ENCODE measurements around the gene SYNPO. TPM values are rescaled to one million over a fixed set of nuclear protein-coding genes. Genes with fewer than 3 reads are reported as not detected.

SYNPO gene
- total and polyA plus RNA-seq, 2 experiments from 2014 or later: 7.1 to 8.4 TPM

DNA sequence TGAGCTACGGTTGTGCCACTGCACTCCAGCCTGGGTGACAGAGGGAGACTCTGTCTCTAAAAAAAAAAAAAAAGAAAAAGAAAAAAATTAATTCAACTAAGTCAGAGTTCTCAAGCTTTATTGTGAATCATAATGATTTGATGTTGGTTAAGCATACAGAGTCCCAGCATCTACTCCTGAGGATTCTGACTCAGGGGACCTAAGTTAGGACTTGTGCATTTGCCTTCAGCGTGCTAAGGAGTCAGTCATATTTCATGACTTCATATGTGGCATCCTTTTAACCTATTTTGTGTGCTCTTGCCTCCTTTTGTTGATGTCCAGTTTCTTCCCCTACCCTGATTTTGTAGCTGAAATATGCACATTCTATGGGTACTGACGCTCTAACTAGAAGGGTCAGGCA, 23.5 kb downstream of the SYNPO start:
- no peaks in the 10 kb centered on the region for H3K9me3 ChIP-seq (ENCODE audit: low read depth)
- no peak overlapping the region for H2AFZ ChIP-seq
- peaks cover 11% of the 10 kb centered on the region for H3K4me1 ChIP-seq (ENCODE audit: insufficient read depth)
- no peak overlapping the region for H3K4me3 ChIP-seq
- TF ChIP-seq EZH2 (IDR thresholded peaks at IDR 0.05; ENCODE audit: borderline replicate concordance) (no peak), EZH2phosphoT487 (IDR thresholded peaks at IDR 0.05; ENCODE audit: low read depth, severe bottlenecking, unreplicated experiment) (no peak)
- TF ChIP-seq, protein P1, sequence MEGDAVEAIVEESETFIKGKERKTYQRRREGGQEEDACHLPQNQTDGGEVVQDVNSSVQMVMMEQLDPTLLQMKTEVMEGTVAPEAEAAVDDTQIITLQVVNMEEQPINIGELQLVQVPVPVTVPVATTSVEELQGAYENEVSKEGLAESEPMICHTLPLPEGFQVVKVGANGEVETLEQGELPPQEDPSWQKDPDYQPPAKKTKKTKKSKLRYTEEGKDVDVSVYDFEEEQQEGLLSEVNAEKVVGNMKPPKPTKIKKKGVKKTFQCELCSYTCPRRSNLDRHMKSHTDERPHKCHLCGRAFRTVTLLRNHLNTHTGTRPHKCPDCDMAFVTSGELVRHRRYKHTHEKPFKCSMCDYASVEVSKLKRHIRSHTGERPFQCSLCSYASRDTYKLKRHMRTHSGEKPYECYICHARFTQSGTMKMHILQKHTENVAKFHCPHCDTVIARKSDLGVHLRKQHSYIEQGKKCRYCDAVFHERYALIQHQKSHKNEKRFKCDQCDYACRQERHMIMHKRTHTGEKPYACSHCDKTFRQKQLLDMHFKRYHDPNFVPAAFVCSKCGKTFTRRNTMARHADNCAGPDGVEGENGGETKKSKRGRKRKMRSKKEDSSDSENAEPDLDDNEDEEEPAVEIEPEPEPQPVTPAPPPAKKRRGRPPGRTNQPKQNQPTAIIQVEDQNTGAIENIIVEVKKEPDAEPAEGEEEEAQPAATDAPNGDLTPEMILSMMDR (IDR thresholded peaks at IDR 0.05; ENCODE audit: poor library complexity): no peak
- no peaks in the 10 kb centered on the region for H3K79me2 ChIP-seq
- H3K9me2 ChIP-seq (replicated peaks; ENCODE audit: insufficient read depth): no peaks in the 10 kb centered on the region
- H3K27ac ChIP-seq: no peak overlapping the region
- no peaks in the 10 kb centered on the region for H3K36me3 ChIP-seq (replicated peaks; ENCODE audit: insufficient read depth, low read depth)
- no peaks in the 10 kb centered on the region for H3K27me3 ChIP-seq
- no peak for DNase-seq (ENCODE audit: low spot score)
- no peaks in the 10 kb centered on the region for H4K20me1 ChIP-seq (ENCODE audit: insufficient read depth, poor library complexity, severe bottlenecking)
- WGBS (ENCODE audit: low lambda C conversion rate, missing lambda C conversion rate): 92% methylated on average over 3 of the region's 3 CpGs
- H3K4me2 ChIP-seq: no peak overlapping the region

DNA sequence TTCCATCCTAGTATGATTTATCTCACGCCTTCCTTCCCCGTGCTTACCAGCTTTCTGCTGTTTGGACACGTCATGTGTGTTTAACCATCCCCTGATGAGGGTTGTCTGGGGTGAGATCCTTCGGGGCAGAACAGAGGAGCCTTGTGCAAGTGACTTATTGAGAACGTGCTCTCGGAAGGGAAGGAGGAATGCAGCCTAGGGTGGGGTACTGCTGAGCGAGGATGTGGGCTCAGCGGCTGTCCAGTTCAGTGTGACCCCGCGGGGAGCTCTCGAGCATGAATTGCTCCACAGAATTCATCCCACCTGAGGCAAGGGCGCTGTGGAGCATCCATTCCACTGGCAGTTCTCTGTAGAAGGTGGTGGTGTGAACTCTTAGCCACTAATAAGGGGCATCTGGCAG, 24.6 kb downstream of the SYNPO start:
- no peak overlapping the region for H2AFZ ChIP-seq
- no peaks in the 10 kb centered on the region for H3K9me2 ChIP-seq (replicated peaks; ENCODE audit: insufficient read depth)
- H3K9me3 ChIP-seq (ENCODE audit: low read depth): no peaks in the 10 kb centered on the region
- no peaks in the 10 kb centered on the region for H3K79me2 ChIP-seq
- DNase-seq (ENCODE audit: low spot score): no peak
- no peak overlapping the region for H3K27ac ChIP-seq
- H3K27me3 ChIP-seq: peaks cover under 1% of the 10 kb centered on the region
- H4K20me1 ChIP-seq (ENCODE audit: insufficient read depth, poor library complexity, severe bottlenecking): no peaks in the 10 kb centered on the region
- H3K4me2 ChIP-seq: no peak overlapping the region
- 78% methylated on average over 12 of the region's 12 CpGs for WGBS (ENCODE audit: low lambda C conversion rate, missing lambda C conversion rate)
- H3K4me1 ChIP-seq (ENCODE audit: insufficient read depth): peaks cover 10% of the 10 kb centered on the region
- no peaks in the 10 kb centered on the region for H3K36me3 ChIP-seq (replicated peaks; ENCODE audit: insufficient read depth, low read depth)
- TF ChIP-seq EZH2phosphoT487 (IDR thresholded peaks at IDR 0.05; ENCODE audit: low read depth, severe bottlenecking, unreplicated experiment) (no peak), EZH2 (IDR thresholded peaks at IDR 0.05; ENCODE audit: borderline replicate concordance) (no peak)
- TF ChIP-seq, protein P1 (IDR thresholded peaks at IDR 0.05; ENCODE audit: poor library complexity): no peak
- H3K4me3 ChIP-seq: no peak overlapping the region

DNA sequence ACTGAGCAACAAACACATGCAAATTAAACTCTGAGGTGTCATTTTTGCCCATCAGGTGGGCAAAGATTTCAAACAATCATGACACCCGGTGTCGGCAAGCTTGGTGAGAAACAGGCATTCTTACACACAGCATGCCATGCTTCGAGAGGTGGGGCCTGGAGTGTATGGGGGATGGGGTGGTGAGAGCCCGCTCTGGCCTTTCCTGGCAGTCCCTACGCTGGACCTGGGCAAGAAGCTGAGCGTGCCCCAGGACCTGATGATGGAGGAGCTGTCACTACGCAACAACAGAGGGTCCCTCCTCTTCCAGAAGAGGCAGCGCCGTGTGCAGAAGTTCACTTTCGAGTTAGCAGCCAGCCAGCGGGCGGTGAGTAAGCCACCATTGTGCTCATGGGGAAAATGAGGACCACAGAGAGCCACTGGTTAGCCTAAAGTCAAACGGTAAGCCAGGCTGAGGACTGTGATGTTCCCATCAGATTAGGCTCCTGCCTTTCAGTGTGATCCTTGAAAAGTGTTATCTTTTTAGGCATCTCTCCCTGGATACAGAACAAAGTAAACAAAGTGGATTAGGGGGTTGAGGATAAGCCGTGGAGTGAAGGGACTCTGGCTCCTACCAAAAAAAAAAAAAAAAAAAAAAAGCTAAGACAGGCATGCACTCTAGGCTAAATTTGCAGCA, 30.0 kb downstream of the SYNPO start:
- H3K79me2 ChIP-seq: no peaks in the 10 kb centered on the region
- no peaks in the 10 kb centered on the region for H3K9me3 ChIP-seq (ENCODE audit: low read depth)
- WGBS (ENCODE audit: low lambda C conversion rate, missing lambda C conversion rate): 69% methylated on average over 14 of the region's 14 CpGs
- no peak overlapping the region for H3K27ac ChIP-seq
- H3K4me2 ChIP-seq: no peak overlapping the region
- H3K27me3 ChIP-seq: peaks cover 17% of the 10 kb centered on the region
- no peaks in the 10 kb centered on the region for H3K9me2 ChIP-seq (replicated peaks; ENCODE audit: insufficient read depth)
- no peaks in the 10 kb centered on the region for H4K20me1 ChIP-seq (ENCODE audit: insufficient read depth, poor library complexity, severe bottlenecking)
- H3K4me3 ChIP-seq: no peak overlapping the region
- TF ChIP-seq EZH2phosphoT487 (IDR thresholded peaks at IDR 0.05; ENCODE audit: low read depth, severe bottlenecking, unreplicated experiment) (no peak), EZH2 (IDR thresholded peaks at IDR 0.05; ENCODE audit: borderline replicate concordance) (no peak)
- TF ChIP-seq, protein P1 (IDR thresholded peaks at IDR 0.05; ENCODE audit: poor library complexity): no peak
- peaks cover 8% of the 10 kb centered on the region for H3K4me1 ChIP-seq (ENCODE audit: insufficient read depth)
- no peak for DNase-seq (ENCODE audit: low spot score)
- H2AFZ ChIP-seq: no peak overlapping the region
- no peaks in the 10 kb centered on the region for H3K36me3 ChIP-seq (replicated peaks; ENCODE audit: insufficient read depth, low read depth)

All from hepatocyte (in vitro differentiated cells).